Progenitor cell of endocrine pancreas (in vitro differentiated cells): ENCODE measurements around the gene ZMIZ2. TPM values are rescaled to one million over a fixed set of nuclear protein-coding genes. Genes with fewer than 3 reads are reported as not detected.
"Not testable (repeated sequence)": the region's sequence is repeated elsewhere in the genome, so short reads cannot be mapped to it uniquely, and the experiment has no call there.

Source experiments
- DNase-seq: peaks from one replicate; pipeline ENCODE4 v3.0.0; 2021; ENCODE audit warnings: low spot score; ENCODE audit not compliant: unreplicated experiment
- H3K27ac Mint-ChIP-seq: 2 replicates; pipeline ENCODE4 v1.8.0; 2021; ENCODE audit warnings: mild to moderate bottlenecking, moderate library complexity, mixed read lengths
- H3K27me3 Mint-ChIP-seq: 2 replicates; pipeline ENCODE4 v1.8.0; 2021; ENCODE audit warnings: mixed read lengths
- H3K36me3 Mint-ChIP-seq: 2 replicates; pipeline ENCODE4 v1.8.0; 2022; ENCODE audit warnings: mixed read lengths; ENCODE audit not compliant: insufficient read depth
- H3K4me1 Mint-ChIP-seq: 2 replicates; pipeline ENCODE4 v1.8.0; 2021; ENCODE audit warnings: low read depth, mixed read lengths
- H3K4me3 Mint-ChIP-seq: 2 replicates; pipeline ENCODE4 v1.8.0; 2021; ENCODE audit warnings: low read depth, mild to moderate bottlenecking, moderate library complexity, mixed read lengths
- H3K9me3 Mint-ChIP-seq: 2 replicates; pipeline ENCODE4 v1.8.0; 2021; ENCODE audit warnings: low read depth, mixed read lengths
- CTCF ChIP-seq: fragments of 200-600 bp; sonication (generic); IDR thresholded peaks from one replicate; pipeline ENCODE4 v1.5.0; 2021; ENCODE audit warnings: antibody characterized with exemption, mild to moderate bottlenecking; ENCODE audit not compliant: unreplicated experiment
- total RNA-seq: library from RNA; stranded (reverse); gene quantifications from 2 replicates; pipeline ENCODE4 v1.2.1, GENCODE V29; 2021

Gene ZMIZ2
- total RNA-seq, 1 donor from 2014 or later = 222 TPM

- no peaks in the 10 kb centered on the region for H3K4me1 Mint-ChIP-seq
- DNase-seq = no peak
- H3K36me3 Mint-ChIP-seq = no peaks in the 10 kb centered on the region
- no peak overlapping the region for H3K27ac Mint-ChIP-seq
- no peak overlapping the region for H3K4me3 Mint-ChIP-seq
- no peak for TF ChIP-seq CTCF
- H3K27me3 Mint-ChIP-seq = no peaks in the 10 kb centered on the region
- H3K9me3 Mint-ChIP-seq = no peaks in the 10 kb centered on the region
Observed at GRCh38 chr7:44729949-44730590, 18.6 kb upstream of the ZMIZ2 start.

GRCh38 chr7:44732971-44733370 lies 15.7 kb upstream of the ZMIZ2 start:
- not testable (repeated sequence) for H3K9me3 Mint-ChIP-seq, H3K27me3 Mint-ChIP-seq, H3K36me3 Mint-ChIP-seq, DNase-seq, H3K4me3 Mint-ChIP-seq, H3K27ac Mint-ChIP-seq, H3K4me1 Mint-ChIP-seq

- H3K4me1 Mint-ChIP-seq = no peaks in the 10 kb centered on the region
- TF ChIP-seq CTCF = no peak
- no peak overlapping the region for H3K27ac Mint-ChIP-seq
- no peak for DNase-seq
- H3K27me3 Mint-ChIP-seq = no peaks in the 10 kb centered on the region
- H3K9me3 Mint-ChIP-seq = no peaks in the 10 kb centered on the region
- no peaks in the 10 kb centered on the region for H3K36me3 Mint-ChIP-seq
- no peak overlapping the region for H3K4me3 Mint-ChIP-seq
Observed at GRCh38 chr7:44733708-44734481, 14.8 kb upstream of the ZMIZ2 start.

- H3K9me3 Mint-ChIP-seq = no peaks in the 10 kb centered on the region
- H3K4me3 Mint-ChIP-seq = no peak overlapping the region
- H3K27ac Mint-ChIP-seq = no peak overlapping the region
- H3K4me1 Mint-ChIP-seq = no peaks in the 10 kb centered on the region
- TF ChIP-seq CTCF = no peak
- no peak for DNase-seq
- no peaks in the 10 kb centered on the region for H3K27me3 Mint-ChIP-seq
- H3K36me3 Mint-ChIP-seq = no peaks in the 10 kb centered on the region
Observed at GRCh38 chr7:44735403-44736165, 13.1 kb upstream of the ZMIZ2 start.

GRCh38 chr7:44736896-44737295 lies 11.8 kb upstream of the ZMIZ2 start:
- Mint-ChIP-seq H3K4me3 (no peak overlapping the region), H3K27ac (no peak overlapping the region), H3K27me3 (no peaks in the 10 kb centered on the region), H3K36me3 (no peaks in the 10 kb centered on the region), H3K4me1 (no peaks in the 10 kb centered on the region), H3K9me3 (no peaks in the 10 kb centered on the region)
- DNase-seq = no peak
- TF ChIP-seq CTCF = no peak
